Hippocampal formation (tissue), 2 donors: ENCODE results near the gene MMP20.
"Not testable (repeated sequence)": the region's sequence is repeated elsewhere in the genome, so short reads cannot be mapped to it uniquely, and the experiment has no call there.

Source experiments
- DNase-seq, 2 donors: peaks; one replicate each; lab custom pipeline; 2025; lab: John Stamatoyannopoulos, UW

MMP20 gene, protein sequence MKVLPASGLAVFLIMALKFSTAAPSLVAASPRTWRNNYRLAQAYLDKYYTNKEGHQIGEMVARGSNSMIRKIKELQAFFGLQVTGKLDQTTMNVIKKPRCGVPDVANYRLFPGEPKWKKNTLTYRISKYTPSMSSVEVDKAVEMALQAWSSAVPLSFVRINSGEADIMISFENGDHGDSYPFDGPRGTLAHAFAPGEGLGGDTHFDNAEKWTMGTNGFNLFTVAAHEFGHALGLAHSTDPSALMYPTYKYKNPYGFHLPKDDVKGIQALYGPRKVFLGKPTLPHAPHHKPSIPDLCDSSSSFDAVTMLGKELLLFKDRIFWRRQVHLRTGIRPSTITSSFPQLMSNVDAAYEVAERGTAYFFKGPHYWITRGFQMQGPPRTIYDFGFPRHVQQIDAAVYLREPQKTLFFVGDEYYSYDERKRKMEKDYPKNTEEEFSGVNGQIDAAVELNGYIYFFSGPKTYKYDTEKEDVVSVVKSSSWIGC

DNA sequence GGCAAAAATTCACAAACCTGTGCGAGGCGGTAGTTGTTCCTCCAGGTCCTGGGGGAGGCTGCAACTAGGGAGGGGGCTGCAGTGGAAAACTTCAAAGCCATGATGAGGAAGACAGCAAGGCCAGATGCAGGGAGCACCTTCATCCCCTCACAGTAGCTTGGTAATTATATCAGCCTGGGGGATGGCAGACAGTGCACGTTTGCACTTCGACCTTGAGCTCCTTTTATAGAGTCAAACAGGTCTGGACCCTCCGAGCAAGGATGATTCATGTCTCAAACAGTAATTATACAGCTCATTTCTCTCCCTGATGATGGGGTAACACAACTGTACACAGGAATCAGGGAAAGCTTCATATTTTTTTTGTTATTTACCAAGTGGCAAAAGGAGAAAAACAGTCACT lies at the start of gene MMP20:
MMP20 (minus strand) TSS at position 156 of the 400 bp plus-strand sequence; CDS start at position 143, 13 bp downstream.
- DNase-seq: no peak

DNA sequence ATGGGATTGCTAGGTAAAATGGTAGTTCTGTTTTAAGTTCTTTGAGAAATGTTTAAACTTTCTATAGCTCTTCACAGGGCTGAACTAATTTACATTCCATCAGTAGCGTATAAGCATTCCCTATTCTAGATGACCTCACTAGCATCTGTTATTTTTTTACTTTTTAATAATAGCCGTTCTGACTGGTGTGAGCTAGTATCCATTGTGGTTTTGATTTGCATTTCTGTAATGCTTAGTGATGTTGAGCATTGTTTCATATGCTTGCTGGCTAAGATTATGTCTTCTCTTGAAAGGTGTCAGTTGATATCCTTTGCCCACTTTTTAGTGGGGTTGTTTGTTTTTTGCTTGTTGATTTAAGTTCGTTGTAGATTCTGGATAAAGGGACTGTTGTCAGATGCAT lies 44.5 kb upstream of the MMP20 start:
- DNase-seq: no peak

DNA sequence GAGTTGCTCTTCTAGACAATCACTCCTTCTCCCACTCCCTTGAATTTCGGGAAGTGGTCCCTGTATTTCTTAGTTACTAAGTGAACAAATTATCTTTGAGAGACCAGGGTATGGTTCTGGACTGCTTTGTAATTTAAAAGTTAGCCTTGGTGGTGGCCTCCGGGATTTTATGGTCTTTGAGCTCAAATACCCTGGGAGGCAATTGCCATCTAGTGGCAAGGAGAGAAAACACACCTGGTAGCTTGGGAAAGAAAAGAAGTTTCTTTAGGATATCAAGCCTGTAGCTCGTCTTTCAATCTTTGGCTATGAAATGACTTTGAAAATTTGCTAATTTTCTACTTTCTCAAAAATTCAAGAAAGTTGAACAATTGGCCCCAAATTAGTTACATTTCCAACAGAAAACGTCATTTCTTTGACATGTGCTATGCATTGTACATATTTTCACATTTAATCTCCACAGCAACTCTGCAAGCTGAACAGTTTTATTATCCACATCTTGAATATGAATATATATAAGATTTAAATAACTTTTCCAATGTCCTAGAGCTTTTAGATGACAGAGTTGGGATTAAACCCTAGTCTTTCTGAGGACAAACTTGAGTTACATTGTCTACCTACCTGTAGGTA lies 41.3 kb upstream of the MMP20 start:
- peak in 1 of 2 donors; percentile 38 for DNase-seq

DNA sequence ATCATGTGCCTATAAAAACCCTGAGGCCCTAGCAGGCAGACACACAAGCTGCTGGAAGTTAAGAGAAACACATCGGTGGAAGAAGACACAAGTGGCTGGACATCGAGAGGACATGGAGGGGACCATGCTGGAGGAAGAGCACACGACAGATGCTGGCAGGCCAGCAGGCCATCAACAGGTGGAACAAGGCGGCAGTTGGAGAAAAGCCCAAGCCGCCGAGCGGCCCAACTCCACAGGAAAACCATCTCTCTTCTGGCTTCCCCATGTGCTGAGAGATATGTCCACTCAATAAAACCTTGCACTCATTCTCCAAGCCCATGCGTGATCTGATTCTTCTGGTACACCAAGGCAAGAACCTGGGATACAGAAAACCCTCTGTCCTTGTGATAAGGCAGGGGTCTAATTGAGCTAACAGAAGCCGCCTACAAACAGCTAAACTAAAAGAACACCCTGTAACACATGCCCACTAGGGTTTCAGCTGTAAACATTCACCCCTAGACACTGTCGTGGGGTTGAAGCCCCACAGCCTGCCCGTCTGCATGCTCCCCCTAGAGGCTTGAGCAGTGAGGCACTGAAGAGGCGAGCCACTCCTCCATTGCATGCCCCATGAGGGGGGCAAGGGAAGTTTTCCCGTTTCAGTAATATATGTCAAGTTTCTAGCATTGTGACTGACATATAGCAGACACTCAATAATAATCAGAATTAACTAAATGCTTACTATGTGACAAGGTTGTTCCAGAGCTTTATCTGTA lies 39.0 kb upstream of the MMP20 start:
- no peak for DNase-seq

DNA sequence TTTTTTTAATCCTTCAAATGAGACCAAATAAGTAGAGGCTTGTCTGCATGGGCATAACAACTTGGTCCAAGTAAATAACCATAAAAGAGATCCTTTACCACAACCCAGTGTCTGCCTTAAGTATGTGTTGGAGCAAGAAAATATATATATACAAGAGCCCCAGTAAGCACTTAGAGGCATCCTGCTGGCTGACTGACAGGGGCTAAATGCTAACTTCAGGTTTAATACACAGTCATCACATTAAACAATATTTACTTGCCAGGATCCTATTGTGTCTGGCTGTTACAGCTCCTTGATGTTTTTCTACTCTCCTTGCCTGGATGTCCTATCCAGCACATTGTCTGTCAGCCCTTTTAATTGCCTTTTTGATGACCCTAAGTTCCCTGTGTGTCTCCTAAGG lies 37.5 kb upstream of the MMP20 start:
- DNase-seq: no peak

DNA sequence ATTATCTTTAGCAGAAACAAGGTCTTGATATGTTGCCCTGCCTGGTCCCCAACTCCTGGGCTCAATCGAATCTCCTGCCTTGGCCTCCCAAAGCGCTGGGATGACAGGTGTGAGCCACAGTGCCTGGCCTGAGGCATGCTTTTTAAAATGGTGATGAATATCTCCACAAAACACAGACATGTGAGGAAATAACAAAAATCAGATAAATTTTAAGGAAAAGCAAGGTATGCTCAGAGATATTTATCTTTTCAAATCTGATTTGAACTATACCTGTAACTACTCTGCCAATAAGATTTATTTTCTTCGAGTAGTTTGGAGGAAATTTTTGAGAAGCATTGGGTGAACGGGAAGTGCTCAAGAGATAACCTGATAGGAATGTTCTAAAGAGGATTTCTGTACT lies 35.9 kb upstream of the MMP20 start:
- no peak for DNase-seq

DNA sequence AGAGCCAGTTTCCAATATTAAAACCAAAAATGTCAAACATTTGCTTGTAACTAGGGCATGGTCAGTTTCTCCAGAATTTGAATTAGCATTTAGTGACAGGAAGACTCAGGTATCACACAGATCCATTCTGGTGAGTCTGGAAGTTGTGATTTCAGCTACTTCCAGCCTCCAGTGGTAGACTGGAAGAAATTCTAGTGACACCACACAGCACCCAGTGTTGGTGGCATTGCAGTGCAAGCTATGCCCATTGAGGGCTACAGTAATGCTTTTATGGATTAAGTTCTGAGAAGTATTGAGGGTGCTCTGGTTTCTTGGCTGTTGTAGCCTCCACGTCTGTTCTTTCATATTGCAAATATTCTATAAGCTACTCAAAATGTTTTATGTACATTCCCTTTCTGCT lies 31.4 kb upstream of the MMP20 start:
- DNase-seq: no peak

DNA sequence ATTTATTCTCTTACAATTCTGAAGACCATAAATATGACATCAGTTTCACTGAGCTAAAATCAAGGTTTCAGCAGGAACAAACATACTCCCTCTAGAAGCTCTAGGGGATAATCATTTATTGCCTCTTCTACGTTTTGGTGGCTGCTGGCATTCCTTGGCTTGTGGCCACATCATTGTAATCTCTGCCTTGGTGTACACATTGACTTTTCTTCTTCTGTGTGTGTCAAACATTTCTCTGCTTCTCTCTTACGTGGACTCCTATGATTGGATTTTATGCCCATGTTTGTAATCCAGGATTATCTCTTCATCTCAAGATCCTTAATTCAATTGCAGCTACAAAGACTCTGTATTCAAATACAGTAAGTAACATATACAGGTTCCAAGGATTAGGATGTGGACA lies 30.4 kb upstream of the MMP20 start:
- no peak for DNase-seq

DNA sequence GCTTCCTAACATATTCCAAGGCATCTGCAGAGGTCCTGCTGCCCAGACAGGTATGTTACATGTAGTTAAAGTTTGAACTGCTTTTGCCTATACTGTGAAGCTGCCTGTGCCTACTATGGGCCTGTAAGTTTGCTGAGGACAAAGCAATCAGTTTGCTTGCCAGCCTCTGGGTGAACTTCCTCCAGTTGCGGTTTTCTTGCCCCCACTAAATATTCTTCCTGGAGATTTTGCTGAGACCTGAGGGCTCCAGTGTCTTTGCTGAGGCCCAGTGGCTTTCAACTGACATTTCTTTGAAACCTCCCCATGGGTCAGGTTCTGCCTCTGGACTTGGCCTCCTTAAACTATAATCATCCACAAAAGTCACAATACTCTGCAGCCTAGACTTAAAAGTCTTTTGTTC lies 29.6 kb upstream of the MMP20 start:
- DNase-seq: no peak

DNA sequence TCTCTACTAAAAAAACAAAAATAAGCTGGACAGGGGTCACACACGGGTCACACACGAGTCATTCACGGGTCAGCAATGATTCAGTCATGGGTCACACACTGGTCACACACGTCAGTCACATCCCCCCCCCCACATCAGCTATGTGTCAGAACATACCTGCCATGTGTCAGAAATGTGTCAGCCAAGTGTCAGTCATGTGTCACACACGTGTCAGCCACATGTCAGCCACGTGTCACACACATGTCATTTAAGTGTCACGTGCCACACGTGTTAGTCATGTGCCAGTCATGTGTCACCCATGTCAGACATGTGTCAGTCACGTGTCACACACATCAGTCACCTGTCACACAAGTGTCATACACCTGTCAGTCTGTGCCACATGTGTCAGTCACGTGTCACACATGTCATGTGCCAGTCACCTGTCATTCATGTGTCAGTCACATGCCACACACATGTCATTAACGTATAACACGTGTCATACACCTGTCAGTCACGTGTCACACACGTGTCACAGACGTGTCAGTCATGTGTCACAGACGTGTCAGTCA lies 28.7 kb upstream of the MMP20 start:
- DNase-seq: no peak

DNA sequence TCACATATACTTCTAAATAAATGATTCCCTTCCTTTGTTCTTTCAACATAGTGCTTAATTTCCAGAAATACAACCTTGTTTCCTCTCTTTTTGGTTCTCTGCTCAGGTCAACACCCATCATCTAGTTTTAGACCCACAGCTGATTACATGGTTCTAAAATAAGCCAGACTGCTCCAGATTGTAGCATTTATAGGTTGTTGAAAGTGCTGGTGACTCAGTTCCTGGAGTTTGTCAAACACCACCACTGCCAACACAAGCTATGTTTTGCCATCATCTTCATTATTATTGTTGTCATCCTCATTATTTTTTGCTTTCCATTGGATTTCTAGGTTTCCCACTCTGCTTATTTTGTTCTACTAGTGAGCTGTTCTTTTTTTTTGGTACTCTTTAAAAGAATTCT lies 22.3 kb upstream of the MMP20 start:
- DNase-seq: no peak

DNA sequence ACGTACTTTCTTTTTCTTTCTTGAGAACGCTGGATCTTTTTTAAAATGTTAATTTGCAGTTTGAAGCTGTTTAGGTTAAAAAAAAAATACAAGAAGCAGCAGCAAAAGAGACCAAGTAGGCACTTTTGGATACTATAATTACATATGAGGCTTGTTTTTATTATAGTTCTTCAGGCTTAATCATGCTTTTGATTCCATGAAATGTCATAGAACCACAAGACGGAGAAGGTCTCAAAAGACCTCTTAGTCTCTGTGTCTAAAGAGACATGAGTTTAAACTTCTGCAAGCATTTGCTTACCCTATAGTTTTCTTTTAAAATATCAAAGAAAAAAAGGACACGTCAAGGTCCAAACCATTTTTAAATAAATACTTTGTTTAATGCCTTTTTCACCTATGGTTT lies 18.8 kb upstream of the MMP20 start:
- no peak for DNase-seq

DNA sequence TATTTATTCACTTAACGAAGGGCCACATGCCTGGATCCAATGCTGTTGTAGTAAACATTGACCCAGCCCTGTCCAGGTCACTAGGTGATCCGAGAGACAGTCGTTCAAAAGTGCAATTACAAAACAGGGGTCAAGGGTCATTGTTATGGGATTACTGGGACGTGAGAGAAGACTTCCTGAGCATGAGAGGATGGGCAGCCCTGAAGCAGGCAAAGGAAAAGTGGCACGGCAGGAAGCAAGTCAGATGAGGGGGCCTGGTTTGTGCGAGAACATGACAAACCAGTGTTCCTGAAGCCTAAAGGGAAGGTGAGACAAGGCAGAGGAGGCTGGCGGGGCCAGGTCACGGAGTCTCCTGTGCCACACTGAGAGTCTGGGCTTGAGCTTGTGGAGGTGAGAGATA lies 15.8 kb upstream of the MMP20 start:
- DNase-seq: no peak

DNA sequence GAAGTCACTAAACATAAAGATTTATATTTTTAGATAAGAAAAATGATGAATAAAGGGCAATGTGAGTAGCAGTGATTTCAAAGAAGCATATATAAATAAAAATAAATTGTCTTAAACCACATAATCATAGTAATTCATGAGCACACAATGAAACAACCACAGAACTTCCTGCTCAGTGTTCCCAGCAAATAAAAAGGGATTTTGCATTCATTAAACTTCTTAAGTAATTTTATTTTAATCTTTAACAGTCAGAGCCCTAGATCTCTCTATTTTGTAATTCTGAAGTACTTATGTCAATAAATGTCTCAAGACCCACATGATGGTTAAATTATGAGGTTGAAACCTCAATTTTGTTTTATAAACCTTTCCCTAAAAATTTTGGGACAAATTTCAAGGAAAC lies 14.5 kb upstream of the MMP20 start:
- no peak for DNase-seq

DNA sequence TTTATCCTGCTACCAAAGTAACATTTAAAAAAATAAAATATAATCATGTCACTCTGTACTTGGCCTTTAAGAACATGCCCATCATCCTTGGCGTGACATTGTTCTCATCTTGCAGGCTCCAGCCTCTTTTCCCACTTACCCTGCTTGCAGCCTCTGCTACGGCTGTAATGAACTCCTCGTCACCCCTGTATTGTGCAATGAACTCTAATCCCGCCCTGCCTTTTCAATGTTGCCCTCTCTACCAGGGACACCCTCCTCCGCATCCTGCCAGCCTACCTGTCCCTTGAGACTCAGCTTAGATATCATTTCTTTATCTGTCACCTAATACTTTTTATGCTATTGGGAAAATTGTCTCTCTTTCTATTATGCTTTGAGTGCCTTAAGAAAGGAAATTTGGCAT lies 12.6 kb upstream of the MMP20 start:
- DNase-seq: no peak

DNA sequence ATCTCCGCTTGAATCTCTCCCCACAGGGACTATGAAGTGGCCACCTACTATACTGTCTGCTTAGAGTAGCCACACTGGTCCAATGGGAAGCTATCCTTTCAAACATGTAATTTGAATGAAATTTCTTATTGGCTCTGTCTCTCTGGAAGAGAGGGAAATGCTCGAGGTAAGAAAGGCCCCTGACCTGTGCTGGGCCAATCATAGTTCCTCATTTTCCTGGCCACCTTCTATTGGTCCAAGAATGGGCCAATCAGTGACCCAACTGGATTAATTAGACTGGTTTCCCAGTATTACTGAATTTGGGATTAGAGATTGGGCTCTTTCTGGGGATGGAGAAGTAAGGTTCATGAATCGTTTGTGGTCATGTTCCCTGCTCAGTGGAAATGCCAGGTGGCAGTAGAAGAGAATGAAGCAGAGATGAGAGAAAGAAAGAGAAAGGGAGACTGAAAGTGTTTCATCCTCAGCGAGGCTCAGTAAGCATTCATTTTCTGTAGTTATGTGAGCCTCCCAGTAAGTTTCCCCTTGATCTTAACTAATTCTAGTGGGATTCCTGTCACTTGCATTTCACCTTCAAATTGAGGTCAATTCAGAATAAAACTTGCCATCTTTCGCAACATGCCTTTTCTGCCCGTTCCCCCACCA lies 8.4 kb upstream of the MMP20 start:
- DNase-seq: no peak

DNA sequence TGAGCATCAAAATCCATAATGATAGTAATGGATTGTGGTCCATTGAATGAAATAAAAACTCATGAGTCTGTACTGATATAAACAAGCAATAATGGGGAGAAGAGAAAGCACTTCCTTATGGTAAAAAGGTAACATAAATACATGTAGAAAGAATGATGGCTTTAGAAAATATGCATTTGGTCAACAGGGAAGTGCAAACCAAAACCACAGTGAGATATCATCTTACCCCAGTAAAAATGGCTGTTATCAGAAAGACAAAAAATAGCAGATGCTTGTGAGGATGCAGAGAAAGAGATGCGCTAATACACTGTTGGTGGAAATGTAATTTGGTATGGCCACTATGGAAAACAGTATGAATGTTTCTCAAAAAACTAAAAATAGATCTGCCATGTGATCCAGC lies 6.9 kb upstream of the MMP20 start:
- DNase-seq: no peak

DNA sequence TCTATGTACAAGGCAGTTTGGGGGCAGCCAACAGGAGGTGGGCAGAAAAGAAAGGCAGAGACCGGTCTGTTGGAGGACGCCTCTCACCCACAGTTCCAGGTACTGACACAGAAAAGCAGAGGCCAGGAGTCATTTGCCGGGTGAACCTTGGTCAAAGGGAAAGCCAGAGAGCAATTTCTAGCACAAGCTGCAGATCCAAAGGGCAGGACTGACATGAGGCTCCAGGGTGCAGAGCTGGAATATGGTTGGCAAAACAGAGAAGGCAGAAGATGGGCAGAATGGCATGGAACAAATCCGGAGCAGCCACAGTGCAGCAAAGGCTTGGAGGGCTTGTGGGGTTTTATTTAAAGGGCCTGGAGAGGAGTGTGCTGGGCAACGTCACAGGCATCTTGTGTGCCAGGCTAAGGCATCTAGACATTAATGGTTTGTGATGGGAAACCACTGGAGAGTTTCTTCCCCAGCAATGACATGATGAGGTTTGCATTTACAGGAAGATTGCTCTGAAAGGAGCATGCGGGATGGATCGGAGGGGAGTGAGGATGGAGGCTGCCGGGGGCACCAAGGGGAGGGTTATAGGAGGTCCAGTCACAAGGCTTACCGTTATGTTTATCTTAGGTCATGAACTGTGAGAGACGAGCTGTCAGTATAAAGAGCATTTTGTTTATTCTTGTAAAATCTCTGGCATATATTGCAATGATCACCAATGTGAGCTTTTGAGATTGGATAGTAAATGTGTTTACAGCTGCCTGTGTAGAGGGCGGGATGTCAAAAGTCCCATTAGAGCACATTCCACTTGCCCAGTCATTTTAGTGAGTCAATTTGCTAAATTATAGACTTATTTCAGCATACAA lies 5.7 kb upstream of the MMP20 start:
- DNase-seq: no peak

DNA sequence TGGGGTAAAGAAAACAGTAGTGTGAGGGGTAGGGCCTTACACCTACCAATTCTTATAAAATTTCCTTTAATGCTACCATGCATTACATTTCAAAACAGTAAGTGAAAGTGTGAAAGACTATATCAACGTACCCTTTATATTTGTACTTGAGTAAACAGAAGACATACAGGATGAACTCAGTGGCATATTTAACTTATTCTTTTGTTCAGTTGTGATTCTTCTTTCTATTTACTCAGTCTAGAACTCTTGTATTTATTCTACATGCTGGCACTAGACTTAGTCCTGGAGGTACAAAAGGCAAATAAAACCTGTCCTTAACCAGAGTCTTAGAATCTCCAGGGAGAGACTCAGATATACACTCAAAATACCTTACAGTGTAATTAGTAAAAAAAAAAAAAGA lies 4.8 kb upstream of the MMP20 start:
- DNase-seq: not testable (repeated sequence)

DNA sequence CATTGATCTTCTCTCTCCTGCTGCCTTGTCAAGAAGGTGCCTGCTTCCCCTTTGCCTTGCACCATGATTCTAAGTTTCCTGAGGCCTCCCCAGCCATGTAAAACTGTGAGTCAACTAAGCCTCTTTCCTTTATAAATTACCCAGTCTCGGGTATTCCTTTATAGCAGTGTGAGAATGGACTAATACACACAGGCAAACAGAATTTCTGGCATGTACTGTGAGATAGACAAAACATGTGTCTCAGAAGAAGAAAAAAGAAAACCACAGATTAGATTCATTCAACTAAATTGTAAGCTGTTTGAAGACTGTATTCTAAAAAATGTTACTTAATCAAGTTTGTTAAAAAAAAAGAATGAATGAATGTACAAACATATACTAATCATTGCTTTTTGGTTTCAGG lies 1.5 kb upstream of the MMP20 start:
- DNase-seq: no peak

DNA sequence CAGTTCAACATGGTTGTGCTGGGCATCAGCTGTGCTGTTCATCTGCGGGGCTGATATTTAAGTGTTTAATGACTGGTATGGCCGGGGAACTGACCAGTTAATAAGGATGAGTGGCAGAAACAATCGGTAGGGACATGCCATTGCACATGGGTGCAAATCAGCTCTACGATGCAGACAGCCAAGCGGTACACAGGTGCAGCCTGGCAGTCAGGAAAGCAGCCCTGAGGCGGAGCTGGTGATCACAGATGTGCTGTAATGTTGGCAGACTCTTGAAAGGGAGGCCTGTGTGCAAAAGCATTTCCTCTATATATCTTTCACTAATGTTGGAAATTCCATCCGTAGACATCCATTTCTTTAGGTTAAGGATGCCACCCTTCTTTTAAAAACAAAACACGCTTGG lies 1.1 kb downstream of the MMP20 start:
- DNase-seq: no peak
